GM19043 (cell line): ENCODE measurements around the gene ZNF740.
"Not testable (repeated sequence)": the region's sequence is repeated elsewhere in the genome, so short reads cannot be mapped to it uniquely, and the experiment has no call there.

Experiments
- ATAC-seq: cut with Tn5 transposase; IDR thresholded peaks from one replicate; pipeline ENCODE4 v1.9.1; 2021; ENCODE audit warnings: low read depth; ENCODE audit not compliant: unreplicated experiment

The ZNF740 gene, protein sequence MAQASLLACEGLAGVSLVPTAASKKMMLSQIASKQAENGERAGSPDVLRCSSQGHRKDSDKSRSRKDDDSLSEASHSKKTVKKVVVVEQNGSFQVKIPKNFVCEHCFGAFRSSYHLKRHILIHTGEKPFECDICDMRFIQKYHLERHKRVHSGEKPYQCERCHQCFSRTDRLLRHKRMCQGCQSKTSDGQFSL

DNA sequence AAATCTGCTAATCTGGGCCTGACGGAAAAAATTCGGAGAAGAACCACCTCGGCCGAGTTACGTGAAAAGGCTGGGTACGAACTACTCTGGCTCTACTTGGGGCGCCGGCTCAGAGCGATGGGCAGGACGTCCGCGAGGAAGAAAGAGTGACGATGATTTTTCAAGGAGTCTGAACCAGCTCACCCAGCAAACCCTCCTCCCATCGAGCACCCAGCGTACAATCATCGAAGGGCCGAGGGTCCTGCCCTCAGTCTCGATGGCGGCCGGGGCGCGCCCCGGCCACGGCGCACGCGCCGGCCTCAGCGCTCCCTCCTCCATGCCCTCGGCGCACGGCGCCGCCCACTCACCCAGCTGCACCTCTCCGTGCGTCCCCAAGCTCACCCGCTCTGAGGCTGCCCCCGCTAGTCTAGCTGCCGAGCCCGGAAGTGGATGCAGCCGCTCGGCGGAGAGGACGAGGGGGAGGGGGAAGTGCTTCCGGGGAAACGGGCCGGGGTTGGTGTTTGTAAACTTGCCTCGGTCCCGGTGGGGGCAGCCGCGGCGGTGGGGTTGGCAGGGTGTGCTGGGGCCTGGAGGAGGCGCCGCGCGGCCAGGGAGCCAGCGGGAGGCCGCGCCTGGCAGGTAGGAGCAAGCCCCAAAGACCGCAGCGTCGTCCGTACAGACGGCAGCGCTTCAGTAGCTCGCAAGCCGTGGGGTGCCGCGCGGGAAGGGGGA, at the start of gene ZNF740, which contains the start of gene CSAD:
Gene ZNF740 (plus strand): TSS at position 503 of the 711 bp plus-strand sequence. CDS start 1,262 bp downstream, outside the sequence.
Gene CSAD (minus strand): TSS at position 706 of the 711 bp plus-strand sequence. CDS start 7,455 bp downstream, outside the sequence.
- ATAC-seq, result peak; percentile 92

DNA sequence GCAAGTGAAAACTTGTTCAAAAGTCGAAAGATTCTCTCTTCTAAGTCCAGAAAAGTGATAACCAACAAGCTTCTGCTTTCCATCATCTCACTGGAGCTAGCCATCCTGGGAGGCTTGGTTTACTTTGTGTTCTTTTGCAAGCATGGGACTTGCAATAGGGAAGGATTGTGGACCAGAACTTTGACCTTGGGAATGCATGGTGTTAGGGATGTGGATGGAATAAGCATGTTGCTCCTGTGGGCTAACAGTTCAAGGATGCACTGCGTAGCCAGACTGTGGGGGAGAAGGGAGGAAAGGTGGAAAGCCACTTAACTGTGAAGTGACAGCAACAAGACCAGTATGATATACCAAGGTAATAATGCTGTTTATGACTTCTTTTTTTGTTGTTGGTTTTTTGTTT, 48.7 kb upstream of the ZNF740 start:
- no peak for ATAC-seq

DNA sequence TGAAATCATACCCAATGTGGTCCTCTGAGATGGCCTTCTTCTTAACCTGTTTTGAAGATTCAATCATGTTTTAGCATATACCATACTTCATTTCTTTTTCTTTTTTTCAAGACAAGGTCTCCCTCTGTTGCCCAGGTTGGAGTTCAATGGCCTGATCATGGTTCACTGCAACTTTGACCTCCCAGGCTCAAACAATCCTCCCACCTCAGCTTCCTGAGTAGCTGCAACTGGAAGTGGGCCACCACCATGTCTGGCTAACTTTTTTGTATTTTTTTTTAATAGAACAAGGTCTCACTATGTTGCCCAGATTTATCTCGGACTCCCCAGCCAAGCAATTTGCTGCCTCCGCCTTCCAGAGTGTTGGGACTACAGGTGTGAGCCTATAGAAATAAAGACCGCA, 46.8 kb upstream of the ZNF740 start:
- no peak for ATAC-seq

DNA sequence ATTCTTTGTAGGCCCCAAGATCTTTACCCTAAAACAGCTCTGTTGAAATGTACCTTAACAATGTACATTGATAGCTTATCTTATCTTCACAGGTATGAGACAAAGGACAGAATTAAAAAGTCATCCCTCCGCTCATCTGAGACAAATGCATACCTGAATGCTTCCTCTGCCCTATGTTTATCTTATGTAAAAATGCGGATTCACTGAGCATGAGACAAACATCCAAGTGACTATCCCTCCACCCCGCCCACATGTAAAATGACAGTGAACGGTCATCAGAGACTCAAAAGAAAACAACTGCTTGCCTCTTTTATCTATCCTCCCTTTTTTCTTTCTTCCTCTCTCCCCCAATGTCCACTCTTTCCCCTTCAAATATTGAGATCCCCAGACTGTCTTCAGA, 37.2 kb upstream of the ZNF740 start:
- no peak for ATAC-seq

DNA sequence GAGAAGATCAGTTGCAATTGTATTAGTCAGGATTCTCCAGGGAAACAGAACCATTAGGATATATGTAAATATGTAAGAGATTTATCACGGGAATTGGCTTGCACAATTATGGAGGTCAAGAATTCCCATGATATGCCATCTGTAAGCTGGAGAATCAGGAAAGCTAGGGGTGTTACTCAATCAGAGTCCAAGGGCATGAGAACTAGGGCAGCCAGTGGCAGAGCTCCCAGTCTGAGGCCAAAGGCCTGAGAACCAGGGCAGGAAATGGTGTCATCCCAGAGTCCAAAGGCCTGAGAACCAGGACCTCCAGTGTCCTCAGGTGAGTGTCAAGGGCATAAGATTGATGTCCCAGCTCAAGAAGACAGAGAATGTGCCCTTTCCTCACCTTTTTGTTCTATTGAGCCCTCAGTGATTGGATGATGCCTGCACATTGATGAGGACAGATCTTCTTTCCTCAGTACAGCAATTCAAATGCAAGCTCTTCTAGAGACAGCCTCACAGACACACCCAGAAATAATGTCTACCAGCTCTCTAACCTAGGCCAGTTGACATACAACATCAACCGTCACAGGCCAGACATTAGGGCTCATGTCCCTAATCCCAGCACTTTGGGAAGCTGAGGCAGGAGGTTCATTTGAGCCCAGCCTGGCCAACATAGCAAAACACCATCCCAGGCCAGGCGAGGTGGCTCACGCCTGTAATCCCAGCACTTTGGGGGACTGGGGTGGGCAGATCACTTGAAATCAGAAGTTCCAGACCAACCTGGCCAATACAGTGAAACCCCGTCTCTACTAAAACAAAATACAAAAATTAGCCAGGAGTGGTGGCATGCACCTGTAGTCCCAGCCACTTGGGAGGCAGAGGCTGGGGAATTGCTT, 34.9 kb upstream of the ZNF740 start:
- no peak for ATAC-seq

DNA sequence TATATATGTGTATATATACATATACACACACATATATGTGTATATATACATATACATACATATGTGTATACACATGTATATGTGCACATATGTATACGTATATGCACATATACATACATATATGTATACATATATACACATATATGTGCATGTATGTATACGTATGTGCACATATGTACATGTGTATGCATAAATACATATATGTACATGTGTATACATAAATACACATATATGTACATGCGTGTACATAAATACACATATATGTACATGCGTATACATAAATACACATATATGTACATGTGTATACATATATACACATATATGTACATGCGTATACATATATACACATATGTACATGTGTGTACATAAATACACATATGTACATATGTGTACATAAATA, 33.3 kb upstream of the ZNF740 start:
- no peak for ATAC-seq

DNA sequence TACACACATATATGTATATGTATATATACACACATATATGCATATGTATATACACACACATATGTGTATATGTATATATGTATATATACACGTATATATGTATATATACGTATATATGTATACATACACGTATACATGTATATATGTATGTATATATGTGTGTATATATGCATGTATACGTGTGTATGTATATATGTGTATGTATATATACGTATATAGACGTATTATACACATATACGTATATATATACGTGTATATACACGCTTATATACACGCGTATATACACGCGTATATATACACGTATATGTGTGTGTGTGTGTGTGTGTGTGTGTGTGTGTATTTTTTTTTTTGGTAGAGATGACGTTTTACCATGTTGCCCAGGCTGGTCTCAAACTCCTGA, 32.9 kb upstream of the ZNF740 start:
- no peak for ATAC-seq

DNA sequence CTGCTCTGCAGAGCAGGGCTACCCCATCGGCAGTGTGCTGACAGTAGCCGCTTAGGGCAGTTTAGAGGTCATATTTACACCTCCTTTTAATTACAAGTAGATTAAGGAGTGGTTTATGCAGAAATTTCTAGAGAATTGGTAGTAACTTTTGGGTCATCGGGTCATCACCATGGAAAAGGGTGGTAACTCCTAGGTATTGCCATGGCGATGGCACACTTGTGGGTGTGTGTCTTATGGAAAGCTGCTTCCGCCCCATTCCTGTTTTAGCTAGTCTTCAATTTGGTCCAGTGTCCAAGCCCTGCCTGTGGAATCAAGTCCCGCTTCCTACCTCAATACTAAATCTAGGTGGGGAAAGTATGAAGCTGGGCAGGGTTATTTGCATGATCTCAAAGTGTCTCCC, 29.5 kb upstream of the ZNF740 start:
- ATAC-seq, result no peak

DNA sequence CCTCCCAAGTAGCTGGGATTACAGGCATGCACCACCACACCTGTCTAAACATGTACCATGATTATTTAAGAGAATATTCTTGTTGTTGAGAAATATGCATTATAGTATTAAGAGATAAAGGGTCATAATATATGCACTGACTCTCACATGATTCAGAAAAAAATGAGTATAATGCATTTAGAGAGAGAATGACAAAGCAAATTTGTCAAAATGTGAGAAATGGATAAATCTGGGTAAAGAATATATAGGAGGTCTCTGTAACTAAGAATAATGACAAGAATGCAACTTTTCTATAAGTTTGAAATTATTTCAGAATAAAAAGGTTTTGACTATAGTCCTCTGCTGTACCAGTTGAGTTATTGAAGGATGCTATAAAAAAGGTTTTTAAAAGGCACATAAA, 28.1 kb upstream of the ZNF740 start:
- ATAC-seq, result no peak

DNA sequence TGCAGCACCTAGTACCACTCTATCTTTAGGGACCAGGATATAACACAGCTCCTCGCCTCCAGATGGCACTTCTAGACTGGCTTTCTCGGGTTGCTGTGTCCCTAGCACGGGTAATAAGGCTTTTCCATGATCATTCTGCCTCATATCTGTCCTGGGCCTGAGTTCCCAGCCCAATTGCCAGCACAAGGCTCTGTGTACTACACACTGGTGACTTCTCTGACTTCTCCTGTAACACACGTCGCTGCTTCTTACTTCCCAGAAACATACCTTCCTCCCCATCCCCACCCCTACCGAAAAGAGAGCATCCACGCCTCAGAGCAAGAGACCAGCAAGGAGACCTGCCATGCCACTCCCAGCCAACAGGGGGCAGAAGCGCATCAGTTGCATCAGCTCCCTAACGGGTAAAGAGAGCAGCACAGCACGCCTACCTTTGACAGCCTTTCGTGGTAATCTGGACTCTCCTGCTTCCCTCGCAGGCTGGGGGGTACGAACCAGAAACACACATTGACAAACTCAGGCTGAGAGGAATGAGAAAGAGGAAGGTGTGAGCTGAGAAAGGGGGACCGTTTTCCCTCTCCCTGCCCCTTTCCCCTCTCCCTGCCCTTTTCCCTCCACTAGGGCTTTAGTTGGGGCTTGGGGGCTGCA, 21.2 kb upstream of the ZNF740 start:
- ATAC-seq, result peak; percentile 72

DNA sequence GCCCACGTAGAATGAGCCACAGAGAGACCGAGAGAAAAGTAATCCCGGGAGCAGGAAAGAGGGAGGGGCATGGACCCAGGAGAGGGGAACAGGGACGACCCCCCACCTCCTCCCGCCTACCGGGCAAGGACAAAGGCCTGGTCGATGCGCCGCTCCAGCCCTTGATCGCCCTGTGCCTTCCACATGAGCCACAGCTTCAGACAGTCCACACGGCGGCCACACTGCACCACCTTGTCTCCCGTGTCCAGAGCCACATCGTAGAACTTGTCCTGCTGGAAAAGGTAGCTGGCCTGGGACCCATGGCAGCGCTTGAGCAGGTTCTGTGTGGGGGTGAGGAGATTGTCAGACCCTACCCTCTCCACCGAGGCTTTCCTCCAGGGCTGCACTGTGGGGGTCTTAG, 20.5 kb upstream of the ZNF740 start:
- ATAC-seq, result no peak

DNA sequence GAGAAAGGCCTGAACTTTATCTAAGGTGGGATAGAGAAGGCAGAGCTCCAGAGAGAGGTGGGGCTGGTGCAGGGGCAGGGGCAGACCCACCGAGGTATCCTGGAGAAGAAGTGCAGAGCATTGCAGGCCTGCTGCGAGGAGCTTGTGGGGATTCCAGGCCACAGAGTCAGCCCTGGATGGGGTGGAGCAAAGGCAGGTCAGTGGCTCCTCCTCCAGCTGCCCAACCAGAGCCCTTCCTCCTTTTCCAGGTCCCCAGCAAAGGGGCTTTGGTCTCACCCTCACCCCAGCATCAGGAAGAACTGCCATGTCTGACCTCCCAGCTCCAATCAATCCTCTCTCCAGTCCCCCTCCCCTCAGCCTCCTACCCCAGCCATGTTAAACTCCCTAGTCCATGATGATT, 19.8 kb upstream of the ZNF740 start:
- no peak for ATAC-seq

DNA sequence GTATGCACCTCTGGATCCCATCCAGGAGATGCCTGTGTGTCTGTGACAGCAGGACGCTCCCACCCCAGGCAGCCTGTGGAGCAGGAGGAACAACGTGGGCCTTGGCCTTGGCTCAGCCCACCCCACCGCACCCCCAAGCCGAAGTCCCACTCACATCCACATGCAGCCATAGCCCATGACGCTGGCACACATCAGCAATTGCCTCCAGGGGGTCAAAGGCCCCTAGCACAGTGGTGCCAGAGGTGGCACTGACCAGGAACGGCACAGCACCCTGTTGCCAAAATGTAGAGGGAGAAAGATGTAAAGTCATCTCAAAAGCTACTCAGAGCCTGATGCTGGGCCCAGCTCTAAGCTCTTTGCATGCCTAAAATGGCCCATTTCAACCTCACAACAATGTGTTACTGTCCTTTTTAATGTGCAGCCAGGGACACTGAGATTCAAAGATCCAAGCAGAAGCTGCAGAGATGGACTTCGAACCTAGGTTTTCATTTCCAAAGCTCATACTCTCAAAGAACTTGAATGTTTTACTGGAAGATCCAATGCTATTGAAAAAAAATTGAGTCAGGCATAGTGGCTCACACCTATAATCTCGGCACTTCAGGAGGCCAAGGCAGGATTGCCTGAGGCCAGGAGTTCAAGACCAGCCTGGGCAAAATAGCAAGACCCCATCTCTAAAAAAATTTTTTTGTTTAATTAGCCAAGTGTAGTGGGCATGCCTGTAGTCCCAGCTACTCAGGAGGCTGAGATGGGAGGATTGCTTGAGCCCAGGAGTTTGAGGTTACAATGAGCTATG, 19.2 kb upstream of the ZNF740 start:
- ATAC-seq, result no peak

DNA sequence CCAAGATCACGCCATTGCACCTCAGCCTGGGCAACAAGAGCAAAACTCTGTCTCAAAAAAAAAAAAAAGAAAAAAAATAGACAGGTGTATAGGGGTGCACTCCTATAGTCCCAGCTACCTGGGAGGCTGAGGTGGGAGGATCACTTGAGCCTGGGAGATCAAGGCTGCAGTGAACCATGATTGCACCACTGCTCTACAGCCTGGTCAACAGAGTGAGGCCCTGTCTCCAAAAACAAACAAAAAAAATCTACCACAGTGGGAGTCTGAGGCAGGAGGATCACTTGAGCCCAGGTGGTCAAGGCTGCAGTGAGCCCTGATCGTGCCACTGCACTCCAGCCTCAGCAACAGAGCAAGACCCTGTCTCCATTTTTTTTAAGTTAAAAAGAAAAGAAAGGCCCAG, 17.5 kb upstream of the ZNF740 start:
- not testable (repeated sequence) for ATAC-seq

DNA sequence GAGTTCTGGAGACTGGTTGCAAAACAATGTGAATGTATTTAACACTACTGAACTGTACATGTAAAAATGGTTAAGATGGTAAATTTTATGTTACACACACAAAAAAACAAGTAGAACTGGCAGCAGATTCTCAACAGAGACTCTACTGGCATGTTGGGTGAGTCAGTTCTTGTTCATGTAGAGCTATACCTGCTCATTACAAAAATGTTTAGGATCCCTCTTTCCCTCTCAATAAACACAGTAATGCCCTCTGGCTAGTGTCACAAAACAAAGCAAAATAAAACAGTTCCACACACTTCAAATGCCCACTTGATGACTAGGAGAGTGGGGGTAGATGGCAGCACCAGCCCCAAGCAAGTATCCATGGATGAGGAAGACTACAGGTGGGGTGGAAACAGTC, 13.7 kb upstream of the ZNF740 start:
- ATAC-seq, result no peak

DNA sequence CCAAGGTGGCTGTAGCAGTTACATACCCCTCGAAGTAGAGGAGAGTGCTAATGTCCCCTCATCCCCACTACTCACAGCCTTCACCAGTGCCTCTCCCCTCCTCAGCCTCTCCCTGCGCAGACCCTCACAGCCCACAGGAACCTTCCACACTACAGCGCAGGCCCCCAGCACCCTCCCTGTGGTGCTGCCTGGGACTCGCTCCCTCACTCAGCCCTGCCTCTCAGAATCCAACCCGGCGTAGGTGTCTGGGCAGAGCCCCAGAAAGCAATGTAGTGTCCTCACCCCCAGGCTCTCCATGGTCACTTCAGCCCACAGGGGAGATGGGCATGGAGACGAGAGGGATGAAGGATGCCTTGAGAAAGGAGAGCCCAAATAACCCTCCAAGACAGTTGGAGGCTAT, 10.9 kb upstream of the ZNF740 start:
- no peak for ATAC-seq

DNA sequence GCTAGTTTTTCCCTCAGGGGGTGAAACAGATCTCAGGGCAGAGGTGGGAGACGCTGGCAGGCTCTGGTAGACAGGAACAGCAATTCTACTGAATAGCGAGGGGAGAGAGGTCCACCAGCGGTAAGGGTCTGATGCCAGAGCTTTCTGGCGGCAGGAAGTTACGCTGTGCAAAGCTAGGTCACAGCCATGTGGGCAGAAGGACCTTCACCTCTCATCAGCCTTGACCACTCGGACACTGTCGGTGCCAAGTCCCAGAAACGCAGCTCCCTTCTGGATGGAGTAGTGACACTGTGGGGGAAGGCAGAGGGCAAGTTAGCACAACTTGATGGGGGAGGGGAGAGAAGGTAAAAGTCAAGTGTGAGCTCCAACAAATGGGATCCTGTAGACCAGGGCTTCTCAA, 10.3 kb upstream of the ZNF740 start:
- ATAC-seq, result no peak

DNA sequence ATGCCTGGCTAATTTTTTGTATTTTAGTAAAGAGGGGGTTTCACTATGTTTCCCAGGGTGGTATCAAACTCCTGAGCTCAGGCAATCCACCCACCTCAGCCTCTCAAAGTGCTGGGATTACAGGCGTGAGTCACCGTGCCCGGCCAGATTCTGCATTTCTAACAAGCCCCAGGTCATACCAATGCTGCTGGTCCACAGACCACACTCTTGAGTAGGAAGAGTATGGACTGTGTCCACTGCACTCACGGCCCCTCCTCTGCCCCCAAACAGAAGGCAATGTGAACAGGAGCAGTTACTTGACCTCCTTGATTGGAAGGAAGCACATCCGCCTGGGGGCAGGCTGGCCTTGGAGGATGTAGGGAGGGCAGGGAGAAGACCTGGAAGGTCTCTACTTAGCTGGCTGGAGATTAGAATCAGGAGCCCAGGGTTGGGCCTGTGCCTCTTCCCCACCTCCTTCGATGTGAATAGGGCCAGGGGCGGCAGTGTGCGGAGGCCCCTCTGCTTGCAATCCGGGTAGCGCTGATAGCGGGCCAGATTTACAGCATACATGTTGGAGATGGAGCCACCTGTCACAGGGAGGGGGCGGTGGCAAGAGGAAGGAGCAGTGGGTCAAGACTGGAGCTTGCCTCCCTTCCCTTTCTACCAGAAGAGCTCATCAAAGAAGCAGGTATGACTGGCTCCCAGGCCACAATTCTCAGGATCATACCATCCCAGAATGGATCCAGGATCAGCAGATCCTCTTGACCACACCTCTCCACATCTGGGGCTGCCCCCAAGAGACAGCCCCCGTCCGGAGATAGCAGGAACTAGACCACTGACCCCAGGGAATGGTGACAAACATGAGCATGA, 9.4 kb upstream of the ZNF740 start:
- ATAC-seq, result no peak

DNA sequence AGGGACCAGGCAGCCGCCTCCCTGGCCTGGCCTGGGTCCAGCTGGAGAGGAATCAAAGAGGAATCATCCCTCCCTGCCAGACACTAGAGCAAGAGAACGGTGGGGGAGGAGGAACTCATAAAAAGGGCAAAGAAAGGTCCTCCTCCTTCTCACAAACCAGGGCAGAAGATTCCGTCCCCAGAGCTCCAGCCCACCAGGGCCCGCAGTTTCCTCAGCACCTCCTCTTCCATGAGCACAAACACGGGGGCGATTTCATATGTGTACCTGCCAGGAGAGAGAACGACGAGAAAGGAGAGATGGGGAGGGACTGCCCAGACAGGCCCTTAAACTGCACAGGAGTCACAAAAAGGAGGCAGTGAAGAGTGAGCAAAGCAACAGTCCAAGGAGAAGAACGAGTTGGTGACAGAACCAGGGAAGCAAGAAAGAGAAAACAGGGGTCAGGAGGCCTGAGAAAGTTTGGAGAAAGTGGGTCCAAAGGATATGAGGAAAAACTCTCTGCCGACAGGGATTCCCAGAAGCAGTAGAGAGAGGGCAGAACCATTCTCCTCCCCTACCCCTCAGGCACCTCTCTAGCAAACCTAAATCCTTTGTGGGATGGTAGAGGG, 8.7 kb upstream of the ZNF740 start:
- no peak for ATAC-seq
